NCI-H1105 treated with DMSO at 0.1 percent for 48 hours (cell line): Measurements from ENCODE around the gene PTPN9.
"Not testable (repeated sequence)": the region's sequence is repeated elsewhere in the genome, so short reads cannot be mapped to it uniquely, and the experiment has no call there.

Experiments
- DNase-seq: peaks from one replicate; lab custom pipeline; 2025; lab: John Stamatoyannopoulos, UW

Gene PTPN9

DNA sequence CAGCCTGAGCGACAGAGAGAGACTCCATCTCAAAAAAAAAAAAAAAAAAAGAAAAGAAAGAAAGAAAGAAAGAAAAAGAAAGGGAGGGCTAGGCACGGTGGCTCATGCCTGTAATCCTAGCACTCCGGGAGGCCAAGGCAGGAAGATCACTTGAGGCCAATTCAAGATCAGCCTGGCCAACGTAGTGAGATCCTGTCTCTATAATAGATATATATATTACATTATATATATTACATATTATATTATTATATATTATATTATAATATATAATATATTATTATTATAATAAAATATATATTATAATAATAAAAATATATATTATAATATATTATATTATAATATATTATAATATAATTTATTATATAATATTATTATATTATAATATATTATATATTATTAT lies 48.9 kb downstream of the PTPN9 start:
- no peak for DNase-seq

DNA sequence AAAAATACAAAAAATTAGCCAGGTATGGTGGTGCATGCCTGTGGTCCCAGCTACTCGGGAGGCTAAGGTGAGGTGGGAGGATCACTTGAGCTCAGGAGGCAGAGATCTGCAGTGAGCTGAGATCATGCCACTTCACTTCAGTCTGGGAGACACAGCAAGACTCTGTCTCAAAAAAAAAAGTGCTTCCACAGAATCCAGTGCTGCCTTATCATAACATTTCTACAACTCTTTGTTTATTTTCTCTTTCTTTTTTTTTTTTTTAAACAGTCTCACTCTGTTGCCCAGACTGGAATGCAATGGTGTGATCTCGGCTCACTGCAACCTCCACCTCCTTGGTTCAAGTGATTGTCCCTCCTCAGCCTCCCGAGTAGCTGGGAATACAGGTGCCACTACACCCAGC lies 53.4 kb downstream of the PTPN9 start:
- not testable (repeated sequence) for DNase-seq

DNA sequence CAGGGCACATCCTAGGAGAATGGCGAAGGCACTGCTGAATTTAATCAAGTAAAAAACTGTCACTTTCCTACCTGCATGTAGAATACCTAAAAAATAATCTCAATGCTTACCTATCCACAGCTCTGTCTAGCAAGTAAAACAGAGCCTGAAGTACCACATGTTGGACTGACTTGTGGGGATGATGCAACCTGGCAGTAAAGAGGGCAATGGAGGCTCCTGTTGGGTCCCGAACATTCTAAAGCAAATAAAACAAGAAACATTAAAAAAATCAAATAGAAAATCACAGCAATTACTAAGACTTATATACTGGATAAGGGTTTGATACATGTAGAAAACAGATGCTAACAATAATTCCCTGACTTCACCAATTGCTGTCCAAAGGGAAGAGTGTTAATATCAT lies 56.1 kb downstream of the PTPN9 start:
- DNase-seq: no peak

DNA sequence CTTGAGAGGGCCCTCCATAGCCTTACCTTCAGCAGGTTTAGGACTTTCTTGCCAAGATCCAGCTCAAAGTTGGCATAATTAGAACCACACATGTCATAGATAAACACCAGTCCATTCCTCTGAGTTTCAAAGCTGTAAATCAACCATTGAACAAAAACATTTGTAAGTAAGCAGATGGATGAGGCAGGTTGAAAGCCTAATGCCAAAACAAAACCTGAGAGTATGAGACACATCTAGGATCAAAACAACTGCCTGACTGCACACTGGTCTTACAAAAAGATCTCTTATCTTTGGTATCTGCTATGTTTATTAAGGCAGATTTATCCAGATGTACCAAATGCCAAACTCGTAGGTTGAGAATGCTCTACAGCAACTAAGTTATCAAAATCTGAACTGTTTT lies 61.9 kb downstream of the PTPN9 start:
- no peak for DNase-seq

DNA sequence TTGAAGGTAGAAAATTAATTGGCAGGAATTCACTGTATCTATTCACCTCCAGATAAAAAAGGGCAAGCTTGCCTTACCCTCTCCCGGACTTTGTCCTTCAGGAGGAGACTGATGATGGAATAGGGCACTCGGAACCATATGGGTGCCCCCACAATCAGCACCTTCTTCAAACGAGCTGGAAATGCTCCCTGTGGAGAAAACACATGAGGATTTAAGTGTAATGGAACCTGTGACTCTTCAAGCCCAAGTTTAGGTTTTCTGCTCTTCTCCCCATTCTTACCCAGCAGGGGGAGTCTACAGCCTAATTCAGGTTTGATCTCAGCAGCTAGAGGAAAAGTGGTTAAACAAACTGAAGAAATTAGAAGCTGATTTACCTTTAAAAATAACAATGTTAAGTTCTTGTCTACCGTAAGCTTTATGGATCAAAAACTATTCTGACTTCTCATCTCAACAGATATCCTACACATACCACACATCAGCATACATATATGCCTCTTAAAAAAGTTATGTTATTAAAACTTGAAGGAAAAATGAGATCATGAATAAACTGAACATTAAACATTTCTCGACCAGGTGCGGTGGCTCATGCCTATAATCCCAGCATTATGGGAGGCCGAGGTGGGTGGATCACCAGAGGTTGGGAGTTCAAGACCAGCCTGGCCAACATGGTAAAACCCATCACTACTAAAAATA lies 70.1 kb downstream of the PTPN9 start:
- DNase-seq: no peak

DNA sequence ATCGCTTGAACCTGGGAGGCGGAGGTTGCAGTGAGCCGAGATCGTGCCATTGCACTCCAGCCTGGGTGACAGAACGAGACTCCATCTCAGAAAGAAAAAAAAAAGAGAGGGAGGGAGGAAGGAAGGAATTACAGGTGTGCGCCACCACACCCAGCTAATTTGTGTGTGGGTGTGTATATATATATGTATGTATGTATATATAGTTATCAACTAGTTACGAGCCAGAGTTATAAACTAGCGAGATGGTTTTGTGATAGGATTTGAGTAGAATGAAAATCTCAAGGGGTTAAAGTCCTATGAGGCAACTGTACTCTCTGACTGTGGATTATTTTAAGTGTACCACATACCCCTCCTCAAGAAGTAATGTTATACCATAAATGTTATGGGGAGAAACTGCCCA lies 76.8 kb downstream of the PTPN9 start:
- no peak for DNase-seq

DNA sequence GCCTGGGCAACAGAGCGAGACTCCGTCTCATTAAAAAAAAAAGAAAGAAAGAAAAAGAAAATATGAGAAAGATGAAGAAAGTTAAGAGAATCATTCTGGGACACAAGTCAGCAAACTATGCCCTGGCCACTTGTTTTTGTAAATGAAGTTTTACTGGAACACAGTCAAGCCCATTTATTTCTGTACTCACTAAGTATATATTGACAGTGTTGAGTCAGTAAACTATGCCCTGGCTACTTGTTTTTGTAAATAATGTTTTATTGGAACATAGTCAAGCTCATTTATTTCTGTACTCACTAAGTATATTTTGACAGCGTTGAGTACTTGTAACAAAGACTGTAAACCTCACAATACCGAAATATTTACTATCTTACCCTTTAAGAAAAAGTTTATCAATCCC lies 85.4 kb downstream of the PTPN9 start:
- no peak for DNase-seq

DNA sequence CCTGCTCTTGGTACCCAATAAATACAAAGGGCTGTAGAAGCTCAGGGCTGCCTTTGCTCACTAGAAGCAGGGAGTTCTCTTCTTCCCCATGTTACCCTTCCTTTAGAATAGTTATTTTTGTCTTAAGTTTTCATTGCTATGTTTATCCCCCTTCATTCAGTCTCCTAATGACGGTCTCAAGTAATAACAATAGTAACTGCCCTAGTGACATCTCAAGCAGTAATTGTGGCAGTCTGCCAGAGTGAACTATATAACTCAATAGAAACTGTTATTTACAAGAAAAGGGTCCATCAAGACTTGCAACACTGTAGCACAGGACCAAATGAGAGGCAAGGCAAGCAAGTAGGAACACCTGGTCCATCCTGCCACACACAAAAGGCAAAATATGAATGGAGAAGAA lies 95.2 kb downstream of the PTPN9 start:
- DNase-seq: no peak

DNA sequence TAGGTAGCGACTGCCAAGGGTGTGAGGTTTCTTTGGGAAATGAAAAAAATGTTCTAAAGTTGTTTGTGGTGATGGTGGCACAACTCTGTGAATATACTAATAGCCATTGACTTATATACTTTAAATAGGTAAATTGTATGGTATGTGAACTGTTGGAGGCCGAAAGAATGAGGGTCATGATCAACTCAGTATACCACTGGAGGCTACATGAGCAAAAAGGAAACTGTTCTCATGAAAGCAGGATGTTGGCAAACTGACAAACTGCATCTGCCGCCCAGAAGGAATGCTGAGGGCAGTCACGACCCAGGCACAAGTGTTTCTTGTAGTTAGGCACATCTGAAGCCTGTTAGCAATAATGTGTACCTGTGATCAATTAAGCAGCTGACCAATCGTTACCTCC lies 95.6 kb downstream of the PTPN9 start:
- DNase-seq: not testable (repeated sequence)

DNA sequence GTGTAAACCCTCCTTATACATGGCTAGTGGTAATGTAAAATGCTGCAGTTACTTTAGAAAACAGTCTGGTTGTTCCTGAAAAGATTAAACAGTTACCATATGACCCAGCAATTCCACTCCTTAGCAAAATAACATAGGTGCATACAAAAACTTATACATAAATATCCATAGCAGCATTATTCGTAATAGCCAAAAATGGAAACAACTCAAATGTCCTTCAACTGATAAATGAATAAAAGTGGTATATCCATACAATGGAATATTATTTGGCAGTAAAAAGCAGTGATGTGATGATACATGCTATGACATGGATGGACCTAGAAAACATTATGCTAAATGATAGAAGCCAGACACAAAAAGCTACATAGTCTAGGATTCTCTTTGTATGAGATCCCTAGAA lies 96.0 kb downstream of the PTPN9 start:
- DNase-seq: no peak

DNA sequence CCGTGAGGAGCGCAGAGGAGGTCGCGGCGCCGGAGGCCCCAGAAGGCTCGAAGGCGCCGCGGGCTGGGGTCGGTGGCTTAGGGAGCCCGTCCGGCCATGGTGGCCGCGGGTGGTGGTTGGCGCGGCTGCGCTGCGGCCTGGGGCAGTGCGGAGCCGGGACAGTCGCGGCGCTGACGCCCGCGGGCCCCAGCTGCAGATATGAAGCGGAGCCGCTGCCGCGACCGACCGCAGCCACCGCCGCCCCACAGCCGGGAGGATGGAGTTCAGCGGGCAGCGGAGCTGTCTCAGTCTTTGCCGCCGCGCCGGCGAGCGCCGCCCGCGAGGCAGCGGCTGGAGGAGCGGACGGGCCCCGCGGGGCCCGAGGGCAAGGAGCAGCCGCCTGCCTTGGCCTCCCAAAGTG lies 98.7 kb downstream of the PTPN9 start:
- DNase-seq: not testable (repeated sequence)

DNA sequence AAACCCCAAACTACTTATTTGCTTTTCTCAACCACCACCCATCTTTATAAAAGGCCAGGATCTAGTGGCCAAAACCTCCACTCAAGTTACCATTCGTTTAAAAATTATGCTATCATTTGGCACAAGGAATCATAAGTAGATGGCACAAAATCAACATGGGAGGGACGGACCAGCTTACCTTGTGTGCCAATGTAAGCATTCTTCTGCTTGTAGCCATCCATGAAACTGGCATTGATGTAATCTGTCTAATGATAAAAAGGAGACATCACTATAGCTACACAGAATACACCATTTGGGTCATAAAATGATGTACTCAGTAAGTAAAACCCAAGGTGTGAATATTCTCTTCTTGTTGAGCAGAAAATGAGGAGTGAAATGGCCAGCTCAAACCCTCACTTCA lies 99.4 kb downstream of the PTPN9 start:
- no peak for DNase-seq

DNA sequence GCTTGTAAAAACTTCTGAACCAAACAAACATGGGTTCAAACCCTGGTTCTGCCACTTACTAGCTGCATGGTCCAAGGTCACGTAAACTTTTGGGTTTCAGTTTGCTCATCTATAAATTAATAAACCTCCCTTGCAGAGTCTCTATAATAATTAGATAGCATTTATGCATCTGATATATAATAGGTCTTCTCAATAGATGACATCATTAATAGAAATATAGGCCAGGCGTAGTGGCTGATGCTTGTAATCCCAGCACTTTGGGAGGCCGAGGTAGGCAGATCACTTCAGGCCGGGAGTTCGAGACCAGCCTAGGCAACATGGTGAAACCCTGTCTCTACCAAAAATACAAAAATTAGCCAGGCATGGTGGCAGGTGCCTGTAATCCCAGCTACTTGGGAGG lies 102.0 kb downstream of the PTPN9 start:
- not testable (repeated sequence) for DNase-seq

DNA sequence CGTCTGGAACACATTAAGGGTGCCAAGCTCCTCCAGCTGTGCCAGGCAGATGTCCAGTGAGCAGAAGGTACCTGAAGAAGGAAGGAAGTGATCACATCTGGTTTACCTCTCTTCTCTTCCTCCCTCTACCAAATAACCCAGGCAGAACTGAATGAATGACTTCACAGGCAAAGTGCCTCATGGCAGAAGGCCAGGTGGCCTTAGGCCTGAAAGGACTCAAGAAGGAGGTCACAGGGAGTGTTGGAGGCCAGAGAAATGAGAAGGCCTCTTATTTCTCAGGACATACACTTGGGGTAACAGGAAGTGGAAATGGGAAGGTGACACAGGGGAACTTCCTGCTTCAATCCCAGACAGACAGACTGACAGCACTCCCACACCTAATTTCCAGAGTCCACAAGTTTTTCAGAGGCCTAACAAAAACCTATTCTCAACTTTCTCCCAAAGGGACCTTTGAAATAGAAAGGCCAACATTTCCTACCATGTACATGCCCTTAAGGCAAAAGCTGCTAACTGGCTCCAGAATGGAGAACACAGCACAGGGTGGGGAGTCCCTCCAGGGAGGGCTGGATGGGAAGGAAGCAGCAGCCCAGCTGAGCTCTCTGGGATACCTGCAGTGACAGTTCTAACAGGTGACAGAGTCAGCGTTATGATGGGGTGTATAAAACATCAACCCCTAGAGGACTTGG lies 110.1 kb downstream of the PTPN9 start:
- no peak for DNase-seq

DNA sequence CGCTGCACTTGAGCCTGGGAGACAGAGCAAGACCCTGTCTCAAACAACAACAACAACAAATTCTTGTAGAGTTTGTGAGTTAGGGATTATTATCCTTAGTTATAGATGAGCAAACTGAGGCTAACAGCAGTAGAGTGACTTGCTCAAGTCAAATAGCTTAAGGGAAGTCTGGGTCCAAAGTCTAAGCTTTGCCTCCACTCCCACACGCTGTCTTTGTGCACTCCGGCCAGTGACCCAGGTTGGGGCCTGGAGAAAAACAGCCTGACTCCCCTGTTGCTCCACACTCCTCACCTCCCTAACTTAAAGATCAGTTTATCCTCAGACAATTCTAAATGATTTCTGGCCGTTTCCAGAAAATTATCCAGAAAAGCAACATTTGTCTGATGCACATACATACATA lies 118.5 kb downstream of the PTPN9 start:
- no peak for DNase-seq

DNA sequence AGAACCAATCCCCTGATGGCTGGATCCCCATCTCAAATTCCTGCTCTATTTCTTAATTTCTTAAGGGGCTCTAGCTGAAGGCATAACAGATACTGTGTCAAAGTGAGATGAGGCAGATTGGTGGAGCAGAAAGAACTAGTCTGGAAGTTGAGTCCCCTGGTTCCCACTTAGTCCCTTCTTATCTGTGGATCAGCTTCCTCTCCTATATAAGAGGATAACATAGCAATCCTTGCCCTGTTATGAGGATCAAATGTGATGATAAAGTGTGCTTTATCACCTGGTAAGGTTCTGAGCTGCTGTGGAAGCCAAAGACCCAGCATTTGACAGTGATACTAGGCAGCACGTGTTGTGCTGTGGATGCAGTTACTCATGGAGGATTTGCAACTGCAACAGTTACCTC lies 119.5 kb downstream of the PTPN9 start:
- no peak for DNase-seq

DNA sequence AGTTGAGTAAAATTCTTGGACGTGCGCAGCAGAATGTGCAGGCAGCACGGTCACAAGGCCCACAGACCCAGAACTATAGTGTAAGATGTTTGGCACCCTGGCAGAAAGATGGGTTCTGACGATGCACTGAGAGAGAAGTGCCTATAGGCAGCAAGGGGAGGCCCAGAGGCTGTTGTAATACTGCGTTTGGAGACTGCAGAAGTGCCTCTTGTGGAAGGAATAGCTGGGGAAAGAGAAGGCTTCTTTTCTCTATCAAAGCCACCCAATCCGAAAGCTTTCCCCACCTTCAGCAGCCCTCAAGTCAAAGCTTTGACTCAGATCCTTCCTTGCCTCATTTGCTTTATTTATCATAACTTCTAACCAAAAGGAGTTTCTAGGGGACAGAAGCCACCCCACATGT lies 122.4 kb downstream of the PTPN9 start:
- no peak for DNase-seq

DNA sequence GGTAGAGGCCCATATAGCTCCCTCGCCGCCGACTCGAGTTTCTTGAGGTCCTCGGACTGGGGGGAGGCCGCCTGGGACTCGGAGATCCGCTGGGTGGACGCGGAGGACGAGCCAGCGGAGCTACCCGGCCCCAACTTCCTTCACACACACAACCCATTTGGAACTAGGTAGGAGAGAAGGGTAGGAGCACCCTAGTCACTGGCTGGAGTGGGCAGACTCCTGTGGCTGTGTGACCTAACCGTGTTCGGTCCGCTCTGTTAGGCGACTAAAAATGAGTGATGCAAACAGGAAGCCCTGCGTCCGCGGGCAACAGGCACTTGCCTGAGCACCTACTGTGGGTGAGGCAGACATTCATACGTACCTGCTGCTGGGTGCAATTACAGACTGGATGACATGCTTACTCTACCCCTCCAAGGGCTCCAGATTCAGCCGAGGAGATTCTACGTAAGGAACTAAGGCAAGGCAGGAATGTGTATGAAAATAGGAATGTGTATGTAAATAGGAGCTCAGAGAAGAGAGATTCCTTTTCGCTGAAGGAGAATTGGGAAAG lies 123.1 kb downstream of the PTPN9 start:
- peak; percentile 6 for DNase-seq

DNA sequence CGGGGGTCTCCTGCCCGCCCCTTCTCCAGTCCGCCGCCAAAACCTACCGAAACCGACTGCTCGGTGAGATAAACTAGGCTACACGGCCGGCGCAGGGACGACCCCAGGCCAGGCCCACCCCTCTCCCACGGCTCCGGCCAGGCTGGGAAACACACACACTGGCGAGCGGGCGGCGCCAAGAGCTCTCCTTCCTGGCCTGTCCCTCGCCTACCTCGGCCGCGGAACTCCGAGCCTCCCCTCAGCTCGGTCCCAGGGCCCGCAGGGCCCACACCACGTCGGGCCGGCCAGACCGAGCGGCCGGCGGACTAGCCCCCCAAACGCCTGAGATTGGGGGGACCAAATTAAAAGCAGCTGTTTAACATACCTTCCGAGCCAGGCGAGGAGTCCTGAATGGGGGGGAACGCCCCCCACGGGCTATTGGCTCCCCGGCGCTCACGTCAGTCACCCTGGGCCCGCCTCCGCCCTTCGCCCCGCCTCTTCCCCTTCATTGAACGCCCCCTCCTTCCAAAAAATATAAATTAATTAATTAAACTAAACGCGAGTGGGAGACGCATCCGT lies 123.6 kb downstream of the PTPN9 start:
- peak; percentile 32 for DNase-seq

DNA sequence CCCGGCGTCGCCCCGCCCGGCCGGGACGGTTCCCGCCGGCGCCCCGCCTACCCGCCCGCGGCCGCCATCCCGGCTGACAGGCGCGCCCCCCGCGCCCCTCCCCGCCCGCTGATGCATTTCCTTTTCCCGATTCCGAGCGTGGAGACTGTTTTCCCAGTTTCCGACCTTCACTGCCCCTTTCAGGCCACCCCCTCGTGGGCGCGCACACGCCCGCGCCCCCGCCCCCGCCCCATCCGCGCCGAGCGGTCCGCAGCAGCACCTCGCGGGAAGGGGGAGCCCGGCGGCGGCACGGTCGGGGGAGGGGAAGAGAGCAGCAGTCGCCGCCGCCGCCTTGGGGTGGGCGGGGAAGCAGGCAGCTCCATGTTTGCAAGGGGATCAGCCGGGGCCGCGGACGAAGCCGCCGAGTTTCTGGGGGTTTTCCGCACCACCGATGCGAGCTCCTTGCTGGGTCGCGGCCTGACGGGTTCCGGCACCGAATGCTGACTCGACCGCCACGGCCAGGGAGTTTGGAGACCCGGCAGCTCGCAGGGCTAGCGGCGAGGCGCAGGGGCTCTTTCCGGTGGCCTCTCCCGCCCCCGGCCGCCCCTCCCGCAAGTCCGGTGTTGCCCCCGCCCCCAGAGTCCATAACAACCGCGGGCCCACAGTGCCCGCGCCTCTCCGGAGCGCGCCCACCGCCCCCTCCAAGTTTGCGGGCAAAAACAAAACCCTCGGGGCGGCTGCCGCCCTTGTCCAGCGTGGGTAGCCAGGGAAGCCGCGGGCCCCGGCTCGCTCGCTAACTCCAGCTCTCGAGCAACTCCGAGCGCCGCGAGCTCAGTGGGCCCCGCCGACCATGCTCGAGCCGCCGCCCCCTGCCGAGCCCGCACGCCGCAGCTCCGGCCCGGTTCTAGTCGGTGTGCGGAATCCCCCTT lies 124.4 kb downstream of the PTPN9 start:
- DNase-seq: peak; percentile 45

DNA sequence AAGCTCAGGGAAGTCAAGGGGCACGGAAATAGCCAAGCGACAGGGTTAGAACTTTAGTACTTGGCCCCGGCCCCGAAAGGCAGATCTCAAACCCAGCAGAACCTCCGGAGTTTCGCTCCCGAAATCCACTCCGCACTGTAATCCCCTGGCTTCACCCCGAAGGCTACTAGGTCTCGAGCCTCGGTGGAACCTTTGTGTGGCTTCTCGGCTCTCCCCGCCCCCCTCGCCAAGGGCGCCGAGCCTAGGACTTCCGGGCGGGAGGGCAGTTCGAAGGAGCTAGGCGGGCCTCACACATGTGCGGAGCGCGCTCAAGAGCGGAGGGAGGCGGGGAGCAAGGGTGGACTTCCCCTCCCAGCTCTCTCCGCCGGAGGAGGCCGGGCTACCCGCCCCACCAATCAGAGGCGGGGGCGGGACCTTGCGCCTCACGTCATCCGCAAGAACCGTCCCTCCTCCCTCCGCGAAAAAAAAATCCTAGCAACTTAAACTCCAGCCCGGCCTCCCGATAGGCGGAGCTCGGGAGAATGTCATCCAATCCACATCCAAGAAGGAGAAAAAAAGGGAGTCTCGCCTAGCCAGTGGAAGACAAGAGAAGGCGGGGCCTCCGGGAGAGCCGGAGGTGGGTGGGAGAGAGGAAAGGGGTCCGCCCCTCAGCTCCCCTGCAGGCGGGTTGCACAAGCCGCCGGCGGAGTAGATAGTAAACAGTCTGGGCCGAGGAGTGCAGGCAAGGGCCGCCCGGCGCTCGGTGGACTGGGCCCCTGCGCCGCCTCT lies 125.2 kb downstream of the PTPN9 start:
- DNase-seq: peak; percentile 97
